ENCODE data around the gene PLCL1.

DNA sequence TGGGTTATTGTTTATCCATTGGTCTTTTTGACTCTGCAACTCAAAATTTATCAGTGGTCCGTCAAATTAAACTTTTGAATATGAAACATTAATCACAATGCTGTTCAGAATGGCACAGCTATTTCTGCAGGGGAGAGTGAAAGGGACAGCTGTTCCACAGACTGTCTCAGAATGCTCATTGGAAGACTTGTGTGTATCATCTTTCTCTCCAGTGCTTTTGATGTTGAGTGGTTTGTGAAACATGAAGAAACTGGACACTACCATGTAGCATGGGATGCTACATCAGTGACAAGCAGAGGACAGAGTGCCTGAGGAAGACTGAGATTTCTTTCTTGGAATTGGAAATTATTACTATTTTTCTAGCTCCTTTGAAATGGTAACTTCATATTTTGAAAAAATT, 115.7 kb downstream of the PLCL1 start:
- TF ChIP-seq, protein P1, sequence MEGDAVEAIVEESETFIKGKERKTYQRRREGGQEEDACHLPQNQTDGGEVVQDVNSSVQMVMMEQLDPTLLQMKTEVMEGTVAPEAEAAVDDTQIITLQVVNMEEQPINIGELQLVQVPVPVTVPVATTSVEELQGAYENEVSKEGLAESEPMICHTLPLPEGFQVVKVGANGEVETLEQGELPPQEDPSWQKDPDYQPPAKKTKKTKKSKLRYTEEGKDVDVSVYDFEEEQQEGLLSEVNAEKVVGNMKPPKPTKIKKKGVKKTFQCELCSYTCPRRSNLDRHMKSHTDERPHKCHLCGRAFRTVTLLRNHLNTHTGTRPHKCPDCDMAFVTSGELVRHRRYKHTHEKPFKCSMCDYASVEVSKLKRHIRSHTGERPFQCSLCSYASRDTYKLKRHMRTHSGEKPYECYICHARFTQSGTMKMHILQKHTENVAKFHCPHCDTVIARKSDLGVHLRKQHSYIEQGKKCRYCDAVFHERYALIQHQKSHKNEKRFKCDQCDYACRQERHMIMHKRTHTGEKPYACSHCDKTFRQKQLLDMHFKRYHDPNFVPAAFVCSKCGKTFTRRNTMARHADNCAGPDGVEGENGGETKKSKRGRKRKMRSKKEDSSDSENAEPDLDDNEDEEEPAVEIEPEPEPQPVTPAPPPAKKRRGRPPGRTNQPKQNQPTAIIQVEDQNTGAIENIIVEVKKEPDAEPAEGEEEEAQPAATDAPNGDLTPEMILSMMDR (IDR thresholded peaks at IDR 0.05): no peak
- no peak for TF ChIP-seq POLR2A (IDR thresholded peaks at IDR 0.05)

Measured in esophagus squamous epithelium (tissue), 4 donors.